HepG2 (cell line): Measurements from ENCODE around the gene BSG. TPM values are rescaled to one million over a fixed set of nuclear protein-coding genes. Genes with fewer than 3 reads are reported as not detected.

Source experiments
- ARNT ChIP-seq: fragments of 450-650 bp; IDR thresholded peaks from 2 replicates; pipeline ENCODE4 v1.6.1; 2017
- BHLHE40 ChIP-seq: IDR thresholded peaks from 2 replicates; pipeline ENCODE4 v1.6.1; 2011; ENCODE audit warnings: low read length, improper control_type of control experiment
- CCAR2 ChIP-seq: fragments of 200-400 bp; formaldehyde crosslinking; optimal IDR thresholded peaks from 2 replicates; pipeline ENCODE3; 2018; ENCODE audit warnings: low read depth, mild to moderate bottlenecking, low read length, moderate library complexity
- DRAP1 ChIP-seq: IDR thresholded peaks from 2 replicates; pipeline ENCODE4 v1.6.1; 2016; ENCODE audit warnings: missing genetic modification reagents, missing compliant biosample characterization
- ELF3 ChIP-seq: IDR thresholded peaks from 2 replicates; pipeline ENCODE4 v1.6.1; 2016; ENCODE audit warnings: missing genetic modification reagents, missing compliant biosample characterization
- FOXJ3 ChIP-seq: sonication (generic); formaldehyde crosslinking; IDR thresholded peaks from 2 replicates; pipeline ENCODE4 v1.4.0; 2020; ENCODE audit warnings: missing genetic modification reagents, mild to moderate bottlenecking, borderline replicate concordance
- KLF13 ChIP-seq: sonication (generic); formaldehyde crosslinking; IDR thresholded peaks from 2 replicates; pipeline ENCODE4 v1.4.0; 2020; ENCODE audit warnings: mild to moderate bottlenecking, missing genetic modification reagents
- MAZ ChIP-seq, 2 experiments: sonication (generic) in 1 of 2; formaldehyde crosslinking in 1 of 2; IDR thresholded peaks; 2 replicates each; pipeline versions ENCODE4 v1.5.0 to v1.6.1; 2012 to 2020; ENCODE audit warnings: low read depth in 2 of 2, mild to moderate bottlenecking in 2 of 2, borderline replicate concordance in 1 of 2, improper control_type of control experiment in 1 of 2, low read length in 1 of 2, missing genetic modification reagents in 1 of 2, moderate library complexity in 1 of 2
- MNT ChIP-seq: fragments of 450-650 bp; IDR thresholded peaks from 2 replicates; pipeline ENCODE4 v1.6.1; 2016
- NR0B2 ChIP-seq: sonication (generic); formaldehyde crosslinking; IDR thresholded peaks from 2 replicates; pipeline ENCODE4 v1.4.0; 2020; ENCODE audit warnings: mild to moderate bottlenecking, missing genetic modification reagents
- RARG ChIP-seq: sonication (generic); formaldehyde crosslinking; IDR thresholded peaks from 2 replicates; pipeline ENCODE4 v1.4.0; 2020; ENCODE audit warnings: low read depth, mild to moderate bottlenecking, missing genetic modification reagents
- SOX13 ChIP-seq, 3 experiments: fragments of 450-650 bp in 1 of 3; sonication (generic) in 1 of 3; formaldehyde crosslinking in 1 of 3; IDR thresholded peaks in 2 of 3; conservative IDR thresholded peaks in 1 of 3; 2 replicates each; pipeline versions ENCODE4 v1.5.0 to v1.6.1; 2016 to 2020; ENCODE audit warnings: antibody characterized with exemption in 1 of 3, mild to moderate bottlenecking in 1 of 3, missing compliant biosample characterization in 1 of 3, missing genetic modification reagents in 1 of 3, moderate library complexity in 1 of 3
- TEAD2 ChIP-seq: sonication (generic); formaldehyde crosslinking; IDR thresholded peaks from 2 replicates; pipeline ENCODE4 v1.9.0; 2021; ENCODE audit warnings: missing genetic modification reagents
- THRA ChIP-seq: sonication (generic); formaldehyde crosslinking; IDR thresholded peaks from 2 replicates; pipeline ENCODE4 v1.4.0; 2020; ENCODE audit warnings: missing genetic modification reagents, borderline replicate concordance
- ZBTB34 ChIP-seq: sonication (generic); formaldehyde crosslinking; IDR thresholded peaks from 2 replicates; pipeline ENCODE4 v1.8.0; 2022; ENCODE audit warnings: mild to moderate bottlenecking, missing genetic modification reagents
- ZKSCAN5 ChIP-seq: sonication (generic); formaldehyde crosslinking; IDR thresholded peaks from 2 replicates; pipeline ENCODE4 v1.5.1; 2020; ENCODE audit warnings: mild to moderate bottlenecking, missing genetic modification reagents
- ZNF580 ChIP-seq: IDR thresholded peaks from 2 replicates; pipeline ENCODE4 v1.6.1; 2016; ENCODE audit warnings: low read depth, borderline replicate concordance
- ZNF687 ChIP-seq: sonication (generic); formaldehyde crosslinking; IDR thresholded peaks from 2 replicates; pipeline ENCODE4 v1.5.1; 2020; ENCODE audit warnings: mild to moderate bottlenecking, missing genetic modification reagents, moderate library complexity
- polyA plus RNA-seq, 8 experiments: library from polyadenylated mRNA; depleted of rRNA in 3 of 8; stranded (reverse) in 7 of 8; unstranded in 1 of 8; fragments of >200 nt; fragmentation: Illumina TruSeq in 4 of 8; extraction: Trizol in 4 of 8; gene quantifications; 2 replicates each; pipeline versions ENCODE4 v1.2.1 to v1.2.3, GENCODE V29; 2011 to 2016; ENCODE audit warnings: low read depth in 4 of 8, missing spikeins in 1 of 8, mixed read lengths in 1 of 8; ENCODE audit not compliant: insufficient read depth in 1 of 8
- total RNA-seq, 5 experiments: library from RNA; depleted of rRNA; stranded (reverse); fragments of >200 nt; fragmentation: Illumina TruSeq; extraction: Trizol; gene quantifications; 2 replicates each; pipeline ENCODE4 v1.2.3, GENCODE V29; 2016; ENCODE audit warnings: low read depth in 1 of 5

Gene BSG
- total and polyA plus RNA-seq, 2 of the 13 experiments (the other 11 are each of a cell fraction or from before 2014, with no cell fraction given): 309 to 754 TPM

GRCh38 chr19:531009-531752, 41.2 kb upstream of the BSG start (continued):
- TF ChIP-seq RARG (CRISPR knock-in tag): no peak
- TF ChIP-seq ELF3 (CRISPR knock-in tag): no peak; the same call in 1 of the 2 replicates
- TF ChIP-seq ZNF687 (CRISPR knock-in tag): peak; percentile 93
- no peak for TF ChIP-seq BHLHE40
- no peak for TF ChIP-seq ZNF580
- TF ChIP-seq ARNT: no peak
- TF ChIP-seq MAZ (IDR thresholded peaks at IDR 0.05; ENCODE audit: borderline replicate concordance, low read depth, low read length): no peak
- peak; percentile 51; the same call in 1 of the 2 replicates for TF ChIP-seq MAZ (CRISPR knock-in tag; IDR thresholded peaks at IDR 0.05; ENCODE audit: low read depth)
- TF ChIP-seq NR0B2 (CRISPR knock-in tag): no peak; the same call in 1 of the 2 replicates
- 0 out of 2 replicates have a peak, but pooled peaks have one; percentile 24 for TF ChIP-seq ZBTB34 (CRISPR knock-in tag)
- no peak for TF ChIP-seq FOXJ3
- TF ChIP-seq KLF13: no peak
- no peak for TF ChIP-seq DRAP1 (CRISPR knock-in tag)
- TF ChIP-seq MNT: no peak
- no peak for TF ChIP-seq TEAD2
- no peak for TF ChIP-seq SOX13 (IDR thresholded peaks at IDR 0.05)
- TF ChIP-seq SOX13 (CRISPR knock-in tag; conservative IDR thresholded peaks at IDR 0.05 in 1 of 2, IDR thresholded peaks at IDR 0.05 in 1 of 2): no peak
- no peak for TF ChIP-seq ZKSCAN5
- TF ChIP-seq CCAR2: no peak
- TF ChIP-seq THRA (CRISPR knock-in tag): 0 out of 2 replicates have a peak, but pooled peaks have one; percentile 5
